H1 (cell line): ENCODE results near the gene RNASE11. TPM values are rescaled to one million over a fixed set of nuclear protein-coding genes. Genes with fewer than 3 reads are reported as not detected.
"Not testable (repeated sequence)": the region's sequence is repeated elsewhere in the genome, so short reads cannot be mapped to it uniquely, and the experiment has no call there.

Experiments
- CTCF ChIA-PET: fragments of 300-600 bp; sonication (Branson Sonifier 250); formaldehyde crosslinking; loops from one replicate; lab custom pipeline; 2021; ENCODE audit not compliant: partially characterized antibody; lab: Charles Lee
- POLR2A ChIA-PET: fragments of 300-600 bp; sonication (Branson Sonifier 250); formaldehyde crosslinking; loops from one replicate; lab custom pipeline; 2021; ENCODE audit warnings: inconsistent platforms; ENCODE audit not compliant: partially characterized antibody; lab: Charles Lee
- DNase-seq, 2 experiments: peaks; one replicate each; pipeline versions ENCODE4 v3.0.0 to v3.0.0-alpha.2; 2010 to 2022; ENCODE audit warnings: low spot score in 2 of 2, low read depth in 1 of 2, mixed read lengths in 1 of 2
- FAIRE-seq: peaks from 2 replicates; lab custom pipeline; 2011; peaks lifted over from hg19 to GRCh38; lab: Jason Lieb, UNC
- H2AFZ ChIP-seq: 2 replicates; pipeline ENCODE4 v1.8.1; 2012; ENCODE audit warnings: low read length, inconsistent platforms
- H2AK5ac ChIP-seq: 2 replicates; pipeline ENCODE4 v1.6.1; 2013; ENCODE audit warnings: low read depth, low read length
- H2BK120ac ChIP-seq: replicated peaks from 2 replicates; pipeline ENCODE3; 2013; ENCODE audit warnings: low read depth, low read length, inconsistent platforms
- H2BK12ac ChIP-seq: 2 replicates; pipeline ENCODE4 v1.6.1; 2013; ENCODE audit warnings: low read depth, low read length
- H2BK15ac ChIP-seq: 2 replicates; pipeline ENCODE4 v1.6.1; 2013; ENCODE audit warnings: low read length
- H2BK20ac ChIP-seq: 2 replicates; pipeline ENCODE4 v1.6.1; 2013; ENCODE audit warnings: low read length
- H2BK5ac ChIP-seq: 2 replicates; pipeline ENCODE4 v1.6.1; 2013; ENCODE audit warnings: low read depth, low read length
- H3K14ac ChIP-seq: 2 replicates; pipeline ENCODE4 v1.6.1; 2013; ENCODE audit warnings: inconsistent platforms; ENCODE audit not compliant: insufficient read length
- H3K18ac ChIP-seq: 2 replicates; pipeline ENCODE4 v1.6.1; 2013; ENCODE audit warnings: low read length; ENCODE audit errors: extremely low read depth
- H3K23ac ChIP-seq: 2 replicates; pipeline ENCODE4 v1.6.1; 2013; ENCODE audit warnings: inconsistent platforms; ENCODE audit not compliant: insufficient read length
- H3K23me2 ChIP-seq: 2 replicates; pipeline ENCODE4 v1.6.1; 2013; ENCODE audit warnings: low read depth, low read length
- H3K27ac ChIP-seq: 2 replicates; pipeline ENCODE4 v1.6.1; 2011; ENCODE audit warnings: low read depth, low read length, inconsistent platforms
- H3K27me3 ChIP-seq, 4 experiments: replicated peaks in 1 of 4; 1 replicate in 1 of 4; 2 replicates in 3 of 4; pipeline versions ENCODE4 v1.6.1 to v1.8.1; 2011 to 2013; ENCODE audit warnings: low read length in 3 of 4, mild to moderate bottlenecking in 3 of 4, inconsistent platforms in 2 of 4, mixed read lengths in 2 of 4, moderate library complexity in 1 of 4; ENCODE audit not compliant: control insufficient read depth in 3 of 4, insufficient read depth in 3 of 4; ENCODE audit errors: extremely low read depth in 1 of 4
- H3K36me3 ChIP-seq, 4 experiments: 2 replicates each; pipeline versions ENCODE4 v1.6.1 to v1.8.1; 2011 to 2013; ENCODE audit warnings: mild to moderate bottlenecking in 4 of 4, low read length in 3 of 4, moderate library complexity in 2 of 4, control low read depth in 1 of 4, inconsistent platforms in 1 of 4; ENCODE audit not compliant: insufficient read depth in 4 of 4, control insufficient read depth in 2 of 4
- H3K4ac ChIP-seq: replicated peaks from 2 replicates; pipeline ENCODE3; 2013; ENCODE audit warnings: low read length, low read depth, mixed read lengths, inconsistent platforms; ENCODE audit not compliant: insufficient read length
- H3K4me1 ChIP-seq, 4 experiments: replicated peaks in 1 of 4; 1 replicate in 1 of 4; 2 replicates in 3 of 4; pipeline versions ENCODE4 v1.6.1 to v1.8.1; 2011 to 2013; ENCODE audit warnings: low read length in 3 of 4, inconsistent platforms in 2 of 4, mixed read lengths in 1 of 4; ENCODE audit not compliant: insufficient read depth in 4 of 4, control insufficient read depth in 3 of 4
- H3K4me2 ChIP-seq, 2 experiments: 2 replicates each; pipeline versions ENCODE4 v1.6.1 to v1.8.1; 2011 to 2013; ENCODE audit warnings: low read depth in 2 of 2, low read length in 2 of 2, control low read depth in 1 of 2, inconsistent platforms in 1 of 2, mild to moderate bottlenecking in 1 of 2; ENCODE audit not compliant: insufficient read depth in 1 of 2
- H3K4me3 ChIP-seq, 4 experiments: fragments of 200-600, 300-600 bp in 1 of 4; sonication (generic), shearing (Covaris generic), sonication (Bioruptor Twin) in 1 of 4; 2 replicates each; pipeline versions ENCODE4 v1.5.1 to v1.8.1; 2011 to 2016; ENCODE audit warnings: low read length in 4 of 4, low read depth in 3 of 4, control low read depth in 2 of 4, inconsistent platforms in 2 of 4, mild to moderate bottlenecking in 2 of 4, mixed read lengths in 1 of 4, moderate library complexity in 1 of 4; ENCODE audit not compliant: insufficient read depth in 2 of 4; ENCODE audit errors: extremely low read depth in 1 of 4
- H3K56ac ChIP-seq: replicated peaks from 2 replicates; pipeline ENCODE3; 2013; ENCODE audit warnings: low read depth, mild to moderate bottlenecking, mixed read lengths, low read length, inconsistent platforms; ENCODE audit not compliant: insufficient read length
- H3K79me1 ChIP-seq: 2 replicates; pipeline ENCODE4 v1.6.1; 2013; ENCODE audit warnings: low read depth, low read length, control low read depth
- H3K79me2 ChIP-seq, 2 experiments: 2 replicates each; pipeline versions ENCODE4 v1.6.1 to v1.8.1; 2012 to 2013; ENCODE audit warnings: low read length in 2 of 2, mild to moderate bottlenecking in 2 of 2, inconsistent platforms in 1 of 2; ENCODE audit not compliant: insufficient read depth in 2 of 2, control insufficient read depth in 1 of 2
- H3K9ac ChIP-seq, 4 experiments: replicated peaks in 1 of 4; 1 replicate in 1 of 4; 2 replicates in 3 of 4; pipeline versions ENCODE4 v1.6.1 to v1.8.1; 2011 to 2013; ENCODE audit warnings: low read depth in 3 of 4, low read length in 3 of 4, control low read depth in 2 of 4, mild to moderate bottlenecking in 2 of 4, moderate library complexity in 2 of 4, inconsistent platforms in 1 of 4; ENCODE audit errors: extremely low read depth in 1 of 4
- H3K9me3 ChIP-seq, 2 experiments: 2 replicates each; pipeline versions ENCODE4 v1.6.1 to v1.8.1; 2012 to 2013; ENCODE audit warnings: mild to moderate bottlenecking in 2 of 2, moderate library complexity in 2 of 2, control low read depth in 1 of 2, inconsistent platforms in 1 of 2, low read depth in 1 of 2, low read length in 1 of 2, mixed read lengths in 1 of 2; ENCODE audit not compliant: insufficient read depth in 2 of 2
- H4K20me1 ChIP-seq, 2 experiments: replicated peaks in 1 of 2; 2 replicates each; pipeline versions ENCODE3 to v1.8.1; 2011 to 2013; ENCODE audit warnings: inconsistent platforms in 2 of 2, low read length in 2 of 2, mild to moderate bottlenecking in 1 of 2; ENCODE audit not compliant: insufficient read depth in 2 of 2, control insufficient read depth in 1 of 2
- H4K5ac ChIP-seq: 2 replicates; pipeline ENCODE4 v1.6.1; 2013; ENCODE audit warnings: low read length, low read depth, mixed read lengths, inconsistent platforms; ENCODE audit not compliant: insufficient read length
- H4K8ac ChIP-seq: 2 replicates; pipeline ENCODE4 v1.8.0; 2013; ENCODE audit warnings: mild to moderate bottlenecking, moderate library complexity, low read length, inconsistent platforms; ENCODE audit not compliant: insufficient read depth; ENCODE audit errors: extremely low read depth
- H4K91ac ChIP-seq: replicated peaks from 2 replicates; pipeline ENCODE3; 2013; ENCODE audit warnings: low read length, mixed read lengths, inconsistent platforms; ENCODE audit not compliant: insufficient read length
- WGBS, 2 experiments: shearing (Covaris generic) in 1 of 2; methylation state at CpG; one replicate each; pipeline versions ENCODE4 v1.1.6 to v1.1.7; 2013 to 2015; ENCODE audit warnings: low lambda C conversion rate in 2 of 2, mixed read lengths in 2 of 2, inconsistent platforms in 1 of 2, low coverage in 1 of 2, missing lambda C conversion rate in 1 of 2; ENCODE audit not compliant: insufficient replicate concordance in 2 of 2, insufficient coverage in 1 of 2, insufficient read length in 1 of 2; ENCODE audit errors: extremely low coverage in 1 of 2, missing lambda C conversion rate in 1 of 2; 5-methylcytosine and 5-hydroxymethylcytosine counted together
- polyA plus RNA-seq, 7 experiments: library from polyadenylated mRNA; depleted of rRNA in 3 of 7; stranded (reverse) in 5 of 7; unstranded in 2 of 7; fragments of >200 nt in 5 of 7; fragments of 200-250 nt in 2 of 7; gene quantifications; 1 replicate in 5 of 7; 2 replicates in 1 of 7; 4 replicates in 1 of 7; pipeline versions ENCODE4 v1.2.1 to v1.2.3, GENCODE V29; 2011 to 2013; ENCODE audit warnings: missing spikeins in 2 of 7, mixed read lengths in 2 of 7
- total RNA-seq: library from RNA; stranded (reverse); fragmentation: NEBNext Ultra II Directional; extraction: Animal tissue kit (Norgen Biotek cat#: 25700); gene quantifications from 2 replicates; pipeline ENCODE4 v1.2.1, GENCODE V29; 2021

RNASE11 gene
- total and polyA plus RNA-seq, 2 of the 8 experiments (the other 6 are each of a cell fraction or from before 2014, with no cell fraction given), result not detected

DNA sequence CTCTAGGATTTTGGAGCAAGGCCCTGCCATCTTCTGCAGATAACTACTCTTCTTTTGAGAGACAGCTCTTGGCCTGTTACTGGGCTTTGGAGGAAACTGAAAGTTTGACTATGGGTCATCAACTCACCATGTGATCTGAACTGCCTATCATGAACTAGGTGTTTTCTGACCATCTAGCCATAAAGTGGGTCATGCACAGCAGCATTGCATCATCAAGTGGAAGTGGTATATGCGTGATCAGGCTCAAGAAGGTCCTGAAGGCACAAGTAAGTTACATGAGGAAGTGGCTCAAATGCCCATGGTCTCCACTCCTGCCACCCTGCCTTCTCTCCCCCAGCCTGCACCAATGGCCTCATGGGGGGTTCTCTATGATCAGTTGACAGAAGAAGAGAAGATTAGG lies 17.1 kb downstream of the RNASE11 start:
- DNase-seq, H3K79me2 ChIP-seq, H2AFZ ChIP-seq, H3K27ac ChIP-seq, H2BK5ac ChIP-seq, H3K4me1 ChIP-seq, H4K91ac ChIP-seq, H4K20me1 ChIP-seq, H3K36me3 ChIP-seq, H3K79me1 ChIP-seq, H3K27me3 ChIP-seq, FAIRE-seq, H2BK120ac ChIP-seq, H3K56ac ChIP-seq, H2AK5ac ChIP-seq, H3K4me3 ChIP-seq, H4K5ac ChIP-seq, H3K18ac ChIP-seq, H3K4me2 ChIP-seq, H3K23me2 ChIP-seq, H3K4ac ChIP-seq, H3K23ac ChIP-seq, H2BK20ac ChIP-seq, H4K8ac ChIP-seq, H3K9ac ChIP-seq, H3K14ac ChIP-seq: not testable (repeated sequence)
- Histone ChIP-seq H2BK12ac (0 out of 2 replicates have a peak overlapping the region, but pooled peaks have one; percentile 17), H2BK15ac (0 out of 2 replicates have a peak overlapping the region, but pooled peaks have one; percentile 31), H3K9me3 (peaks cover 16 to 17% of the 10 kb centered on the region in 2 experiments)
- ChIA-PET POLR2A (interaction anchor here (1.8 kb wide), 1 partner anchor 112 kb away, joined by 4 read pairs; no protein-coding TSS in a partner anchor), CTCF (interaction anchor here (1.3 kb wide), 1 partner anchor 36 kb away, joined by 4 read pairs; no protein-coding TSS in a partner anchor)
- 100% methylated on average over 1 of the region's 1 CpG; no CpG with 5 or more reads in 1 of the 2 experiments for WGBS, 2 experiments

DNA sequence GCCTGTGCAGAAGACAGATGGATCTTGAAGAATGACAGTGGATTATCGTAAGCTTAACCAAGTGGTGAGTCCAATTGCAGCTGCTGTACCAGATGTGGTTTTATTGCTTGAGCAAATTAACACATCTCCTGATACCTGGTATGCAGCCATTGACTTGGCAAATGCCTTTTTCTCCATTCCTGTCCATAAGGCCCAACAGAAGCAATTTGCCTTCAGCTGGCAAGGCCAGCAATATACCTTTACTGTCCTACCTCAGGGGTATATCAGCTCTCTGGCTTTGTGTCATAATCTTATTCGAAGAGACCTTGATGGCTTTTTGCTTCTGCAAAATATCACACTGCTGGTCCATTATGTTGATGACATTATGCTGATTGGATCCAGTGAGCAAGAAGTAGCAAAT lies 17.9 kb downstream of the RNASE11 start:
- CTCF ChIA-PET, result interaction anchor here (1.1 to 2.2 kb wide), 5 partner anchors 13 to 100 kb away, joined by 3 to 9 read pairs (median 6); no protein-coding TSS in a partner anchor
- H3K18ac ChIP-seq, H4K20me1 ChIP-seq, H3K4me1 ChIP-seq, H2BK15ac ChIP-seq, H2BK12ac ChIP-seq, H3K27me3 ChIP-seq, FAIRE-seq, H3K9ac ChIP-seq, H3K56ac ChIP-seq, H3K23me2 ChIP-seq, H2BK20ac ChIP-seq, H3K36me3 ChIP-seq, DNase-seq, H3K4me3 ChIP-seq, H3K27ac ChIP-seq, H4K91ac ChIP-seq, H2AFZ ChIP-seq, H3K79me1 ChIP-seq, H2BK5ac ChIP-seq, H2AK5ac ChIP-seq, H4K5ac ChIP-seq, H4K8ac ChIP-seq, H3K14ac ChIP-seq, H3K79me2 ChIP-seq, H2BK120ac ChIP-seq, H3K23ac ChIP-seq, H3K4ac ChIP-seq, H3K4me2 ChIP-seq: not testable (repeated sequence)
- POLR2A ChIA-PET, result interaction anchor here (1.8 kb wide), 1 partner anchor 111 kb away, joined by 4 read pairs; no protein-coding TSS in a partner anchor
- peaks cover 16 to 17% of the 10 kb centered on the region in 2 experiments for H3K9me3 ChIP-seq
- WGBS, 2 experiments, result 98% methylated on average over 2 of the region's 2 CpGs; no CpG with 5 or more reads in 1 of the 2 experiments
